IMR-90 (cell line): ENCODE measurements around the gene PQBP1. TPM values are rescaled to one million over a fixed set of nuclear protein-coding genes. Genes with fewer than 3 reads are reported as not detected.

Source experiments
- ATAC-seq: fragments of 200-7000 bp; cut with Tn5 transposase; 2 replicates; pipeline ENCODE4 v1.9.1; 2020; ENCODE audit warnings: low read depth, mild to moderate bottlenecking, moderate library complexity
- BruUV-seq: library from RNA; stranded (reverse); fragments of 400-500 nt; replicated peaks from 2 replicates; lab custom pipeline; 2021; lab: Mats Ljungman, UMichigan
- CTCF ChIA-PET: fragments of 300-600 bp; formaldehyde crosslinking; extraction: SDS; loops from one replicate; lab custom pipeline; 2021; ENCODE audit warnings: antibody characterized with exemption; lab: Yijun Ruan, JAX
- POLR2A ChIA-PET: fragments of 300-600 bp; sonication (Branson Sonifier 250); formaldehyde crosslinking; loops from one replicate; lab custom pipeline; 2022; ENCODE audit warnings: antibody characterized with exemption; ENCODE audit not compliant: unreplicated experiment; lab: Charles Lee
- DNase-seq: peaks from one replicate; pipeline ENCODE4 v3.0.0; 2013
- H2AFZ ChIP-seq: replicated peaks from 2 replicates; pipeline ENCODE3; 2013; ENCODE audit warnings: low read length, mild to moderate bottlenecking; ENCODE audit not compliant: poor library complexity
- H2AK5ac ChIP-seq: 2 replicates; pipeline ENCODE4 v1.6.1; 2013; ENCODE audit warnings: low read depth, low read length, inconsistent platforms
- H2AK9ac ChIP-seq: replicated peaks from 2 replicates; pipeline ENCODE3; 2013; ENCODE audit warnings: mild to moderate bottlenecking, low read depth, low read length, moderate library complexity; ENCODE audit not compliant: poor library complexity
- H2BK120ac ChIP-seq: 2 replicates; pipeline ENCODE4 v1.6.1; 2013; ENCODE audit warnings: low read depth, low read length, inconsistent platforms
- H2BK15ac ChIP-seq: 3 replicates; pipeline ENCODE4 v1.6.1; 2013; ENCODE audit warnings: low read depth, low read length, inconsistent platforms
- H2BK20ac ChIP-seq: 2 replicates; pipeline ENCODE4 v1.6.1; 2013; ENCODE audit warnings: low read depth, mild to moderate bottlenecking, inconsistent platforms, low read length, moderate library complexity
- H2BK5ac ChIP-seq: 2 replicates; pipeline ENCODE4 v1.6.1; 2013; ENCODE audit warnings: mild to moderate bottlenecking, low read depth, low read length, inconsistent platforms; ENCODE audit not compliant: poor library complexity, severe bottlenecking
- H3K14ac ChIP-seq: replicated peaks from 2 replicates; pipeline ENCODE4 v1.6.1; 2013; ENCODE audit warnings: low read depth, low read length, inconsistent platforms
- H3K18ac ChIP-seq: 2 replicates; pipeline ENCODE4 v1.6.1; 2013; ENCODE audit warnings: low read depth, low read length, control low read depth
- H3K23ac ChIP-seq: 2 replicates; pipeline ENCODE4 v1.6.1; 2013; ENCODE audit warnings: low read depth, low read length, inconsistent platforms
- H3K27ac ChIP-seq: 2 replicates; pipeline ENCODE4 v1.5.1; 2013; ENCODE audit warnings: mild to moderate bottlenecking, control low read depth, low read length; ENCODE audit not compliant: insufficient read depth
- H3K27me3 ChIP-seq: 2 replicates; pipeline ENCODE4 v1.6.1; 2013; ENCODE audit warnings: low read length; ENCODE audit not compliant: control insufficient read depth, insufficient read depth
- H3K36me3 ChIP-seq: 2 replicates; pipeline ENCODE4 v1.6.1; 2013; ENCODE audit warnings: low read length, mixed read lengths; ENCODE audit not compliant: control insufficient read depth, insufficient read depth
- H3K4ac ChIP-seq: 2 replicates; pipeline ENCODE4 v1.6.1; 2013; ENCODE audit warnings: low read depth, low read length, inconsistent platforms
- H3K4me1 ChIP-seq: 2 replicates; pipeline ENCODE4 v1.6.1; 2013; ENCODE audit warnings: low read length, mixed read lengths; ENCODE audit not compliant: control insufficient read depth, insufficient read depth
- H3K4me2 ChIP-seq: 2 replicates; pipeline ENCODE4 v1.6.1; 2013; ENCODE audit warnings: low read depth, mild to moderate bottlenecking, control low read depth, low read length, moderate library complexity
- H3K4me3 ChIP-seq: 2 replicates; pipeline ENCODE4 v1.5.1; 2013; ENCODE audit warnings: low read depth, mild to moderate bottlenecking, control low read depth, low read length, moderate library complexity; ENCODE audit not compliant: insufficient read depth
- H3K56ac ChIP-seq: 2 replicates; pipeline ENCODE4 v1.6.1; 2013; ENCODE audit warnings: low read length, inconsistent platforms; ENCODE audit not compliant: insufficient read depth; ENCODE audit errors: extremely low read depth
- H3K79me1 ChIP-seq, 2 experiments: 2 replicates each; pipeline ENCODE4 v1.6.1; 2013; ENCODE audit warnings: low read length in 2 of 2, inconsistent platforms in 1 of 2, low read depth in 1 of 2
- H3K9ac ChIP-seq: 2 replicates; pipeline ENCODE4 v1.6.1; 2013; ENCODE audit warnings: low read depth, low read length, control low read depth
- H3K9me1 ChIP-seq: 2 replicates; pipeline ENCODE4 v1.6.1; 2013; ENCODE audit warnings: low read length, inconsistent platforms; ENCODE audit not compliant: insufficient read depth
- H3K9me3 ChIP-seq: 2 replicates; pipeline ENCODE4 v1.6.1; 2013; ENCODE audit warnings: low read length; ENCODE audit not compliant: control insufficient read depth, insufficient read depth
- H4K20me1 ChIP-seq: 2 replicates; pipeline ENCODE4 v1.6.1; 2013; ENCODE audit warnings: low read length, inconsistent platforms; ENCODE audit not compliant: insufficient read depth
- H4K5ac ChIP-seq: 2 replicates; pipeline ENCODE4 v1.6.1; 2013; ENCODE audit warnings: mild to moderate bottlenecking, low read depth, low read length, control low read depth
- H4K8ac ChIP-seq, 2 experiments: 2 replicates each; pipeline ENCODE4 v1.6.1; 2013; ENCODE audit warnings: low read depth in 2 of 2, low read length in 2 of 2, control low read depth in 1 of 2, inconsistent platforms in 1 of 2
- H4K91ac ChIP-seq: 2 replicates; pipeline ENCODE4 v1.6.1; 2013; ENCODE audit warnings: low read depth, low read length, inconsistent platforms; ENCODE audit not compliant: insufficient read depth
- CHD1 ChIP-seq: IDR thresholded peaks from 2 replicates; pipeline ENCODE4 v1.6.1; 2012; ENCODE audit warnings: low read depth, low read length, improper control_type of control experiment
- FOS ChIP-seq: fragments of 150-350 bp; IDR thresholded peaks from 2 replicates; pipeline ENCODE4 v1.6.1; 2016; ENCODE audit warnings: low read depth, low read length
- MAZ ChIP-seq: IDR thresholded peaks from 2 replicates; pipeline ENCODE4 v1.6.1; 2012; ENCODE audit warnings: low read depth, mild to moderate bottlenecking, low read length, improper control_type of control experiment, moderate library complexity, borderline replicate concordance
- MXI1 ChIP-seq: IDR thresholded peaks from 2 replicates; pipeline ENCODE4 v1.6.1; 2012; ENCODE audit warnings: low read depth, mild to moderate bottlenecking, low read length, moderate library complexity, borderline replicate concordance
- POLR2A ChIP-seq: IDR thresholded peaks from 2 replicates; pipeline ENCODE4 v1.6.1; 2012; ENCODE audit warnings: mild to moderate bottlenecking, low read depth, low read length
- RFX5 ChIP-seq: IDR thresholded peaks from 2 replicates; pipeline ENCODE4 v1.8.0; 2012; ENCODE audit warnings: low read depth, mild to moderate bottlenecking, low read length, moderate library complexity
- SMC3 ChIP-seq: fragments of 150-350 bp; IDR thresholded peaks from 2 replicates; pipeline ENCODE4 v1.6.1; 2016; ENCODE audit warnings: low read depth, mild to moderate bottlenecking, antibody characterized with exemption, low read length, moderate library complexity
- WGBS, 2 experiments: methylation state at CpG; one replicate each; pipeline versions ENCODE4 v1.1.5 to v1.1.7; 2013; ENCODE audit warnings: missing lambda C conversion rate in 2 of 2; ENCODE audit not compliant: insufficient read length in 1 of 2; ENCODE audit errors: extremely low coverage in 2 of 2; 5-methylcytosine and 5-hydroxymethylcytosine counted together
- dilution Hi-C: fragments of 300-500 bp; cut with HindIII; formaldehyde crosslinking; loops from one replicate; pipeline ENCODE4 v1.14.3; 2018; ENCODE audit warnings: low sequenced_read_pairs; ENCODE audit not compliant: unreplicated experiment
- in situ Hi-C: fragments of 300-500 bp; cut with MboI; formaldehyde crosslinking; loops from 3 replicates; pipeline ENCODE4 v1.14.3; 2019; ENCODE audit warnings: low sequenced_read_pairs, inconsistent platforms, mixed read lengths
- intact Hi-C: fragments of 100-400 bp; cut with micrococcal nuclease; formaldehyde crosslinking; loops from 2 replicates; pipeline ENCODE4 v1.10.0; 2022
- polyA plus RNA-seq, 3 experiments: library from polyadenylated mRNA; depleted of rRNA; stranded (reverse); fragments of >200 nt; gene quantifications; 2 replicates each; pipeline ENCODE4 v1.2.3, GENCODE V29; 2012; ENCODE audit warnings: low replicate concordance in 1 of 3
- total RNA-seq: library from RNA; depleted of rRNA; stranded (reverse); fragments of >200 nt; gene quantifications from 2 replicates; pipeline ENCODE4 v1.2.3, GENCODE V29; 2012

PQBP1 gene
- total and polyA plus RNA-seq, 2 of the 4 experiments (the other 2 are of a cell fraction), result 96.4 to 120 TPM

GRCh38 chrX:48892896-48893295 is 4.8 kb upstream of the PQBP1 start:
- H3K4me1 ChIP-seq, result 0 out of 2 replicates have a peak, but pooled peaks cover 2% of the 10 kb centered on the region
- no peak for DNase-seq
- CTCF ChIA-PET, result no interaction called here
- H3K18ac ChIP-seq, result no peak overlapping the region
- H3K27ac ChIP-seq, result no peak overlapping the region
- no peak overlapping the region for H4K8ac ChIP-seq
- no peak overlapping the region for H4K5ac ChIP-seq
- no TSS peak for BruUV-seq
- in situ Hi-C loops (no loop called here), intact Hi-C loops (no loop called here), dilution Hi-C loops (no loop called here)
- H3K14ac ChIP-seq, result no peak overlapping the region
- 0 out of 2 replicates have a peak, but pooled peaks cover 7% of the 10 kb centered on the region for H3K9me1 ChIP-seq
- WGBS, 2 experiments, result no CpG with 5 or more reads among the region's 4 CpGs
- no peak overlapping the region for H2BK120ac ChIP-seq
- H4K91ac ChIP-seq, result no peak overlapping the region
- no peak for ATAC-seq
- H3K36me3 ChIP-seq, result no peaks in the 10 kb centered on the region
- no peak overlapping the region for H3K4ac ChIP-seq
- H3K9ac ChIP-seq, result no peak overlapping the region
- H3K4me2 ChIP-seq, result no peak overlapping the region
- TF ChIP-seq POLR2A (no peak), FOS (no peak), MXI1 (no peak), CHD1 (no peak), SMC3 (no peak), RFX5 (no peak), MAZ (no peak)
- peaks cover 6 to 15% of the 10 kb centered on the region in 2 experiments; a peak in 3 of 4 replicates for H3K79me1 ChIP-seq
- no peaks in the 10 kb centered on the region for H3K27me3 ChIP-seq
- H2AFZ ChIP-seq, result no peak overlapping the region
- H3K23ac ChIP-seq, result no peak overlapping the region
- POLR2A ChIA-PET, result no interaction called here
- H3K4me3 ChIP-seq, result no peak overlapping the region
- H3K56ac ChIP-seq, result no peak overlapping the region
- H2AK5ac ChIP-seq, result no peak overlapping the region
- H2BK20ac ChIP-seq, result no peak overlapping the region
- H3K9me3 ChIP-seq, result no peaks in the 10 kb centered on the region
- no peak overlapping the region for H2BK5ac ChIP-seq
- H2AK9ac ChIP-seq, result no peak overlapping the region
- peaks cover 5% of the 10 kb centered on the region; the same call in 1 of the 2 replicates for H4K20me1 ChIP-seq
- no peak overlapping the region for H2BK15ac ChIP-seq
